ENCODE data around the gene LSM14B.

Gene LSM14B

GRCh38 chr20:62123450-62124118 is 1.3 kb downstream of the LSM14B start:
- no peak for DNase-seq (ENCODE audit: insufficient read length)
- FAIRE-seq = no peak
- TF ChIP-seq POLR2AphosphoS5 (IDR thresholded peaks at IDR 0.05; ENCODE audit: low read depth, low read length) = no peak

DNA sequence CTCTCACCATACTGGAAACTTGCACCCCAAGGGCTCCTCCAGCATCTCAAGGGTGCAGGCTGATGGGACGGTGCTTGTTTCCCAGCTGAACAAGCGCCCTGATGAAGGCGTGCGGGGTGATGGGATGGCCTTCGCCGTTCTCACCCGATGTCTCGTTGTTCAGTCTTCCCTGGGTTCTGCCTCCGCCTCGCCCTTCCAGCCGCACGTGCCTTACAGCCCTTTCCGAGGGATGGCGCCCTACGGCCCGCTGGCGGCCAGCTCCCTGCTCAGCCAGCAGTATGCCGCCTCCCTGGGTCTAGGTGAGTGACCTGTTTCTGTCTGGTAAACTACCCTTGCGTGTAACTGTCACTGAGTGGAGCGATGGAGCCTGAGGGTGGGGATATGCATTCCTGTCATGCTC is 3.9 kb downstream of the LSM14B start:
- FAIRE-seq = no peak
- DNase-seq (ENCODE audit: insufficient read length) = no peak
- no peak for TF ChIP-seq TAF1 (IDR thresholded peaks at IDR 0.05; ENCODE audit: borderline replicate concordance, low read depth, low read length)
- no peak for TF ChIP-seq POLR2AphosphoS5 (IDR thresholded peaks at IDR 0.05; ENCODE audit: low read depth, low read length)
- no peak for TF ChIP-seq POLR2A (IDR thresholded peaks at IDR 0.05; ENCODE audit: low read depth, low read length)

- DNase-seq (ENCODE audit: insufficient read length) (no peak), FAIRE-seq (no peak)
- TF ChIP-seq POLR2AphosphoS5 (IDR thresholded peaks at IDR 0.05; ENCODE audit: low read depth, low read length) = no peak
- no peak for TF ChIP-seq TAF1 (IDR thresholded peaks at IDR 0.05; ENCODE audit: borderline replicate concordance, low read depth, low read length)
- no peak for TF ChIP-seq POLR2A (IDR thresholded peaks at IDR 0.05; ENCODE audit: low read depth, low read length)
Observed at GRCh38 chr20:62127799-62128198, 5.5 kb downstream of the LSM14B start.

DNA sequence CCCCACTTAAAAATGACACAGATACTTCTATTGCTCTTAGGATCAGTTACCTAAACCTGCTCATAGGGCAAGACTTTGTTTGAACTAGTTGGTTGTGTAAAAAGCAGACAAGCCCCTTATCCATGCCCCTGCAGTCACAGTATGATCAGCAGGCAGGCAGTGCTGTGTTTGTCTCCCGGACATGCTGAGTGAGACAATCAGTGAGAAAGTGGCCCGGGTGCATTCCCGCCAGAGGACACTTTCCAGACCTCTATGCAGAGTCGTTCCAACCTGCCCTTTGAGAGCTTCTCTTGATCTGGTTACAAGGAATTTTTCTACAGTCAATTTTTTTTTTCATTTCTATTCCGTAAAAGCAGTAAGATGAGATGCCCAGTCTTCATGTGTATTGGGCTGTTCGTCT is 6.2 kb downstream of the LSM14B start:
- no peak for FAIRE-seq
- TF ChIP-seq POLR2AphosphoS5 (IDR thresholded peaks at IDR 0.05; ENCODE audit: low read depth, low read length) (no peak), POLR2A (IDR thresholded peaks at IDR 0.05; ENCODE audit: low read depth, low read length) (no peak), TAF1 (IDR thresholded peaks at IDR 0.05; ENCODE audit: borderline replicate concordance, low read depth, low read length) (no peak)
- no peak for DNase-seq (ENCODE audit: insufficient read length)

GRCh38 chr20:62129731-62130531 is 7.7 kb downstream of the LSM14B start:
- no peak for FAIRE-seq
- DNase-seq (ENCODE audit: insufficient read length) = no peak
- TF ChIP-seq POLR2A (IDR thresholded peaks at IDR 0.05; ENCODE audit: low read depth, low read length) (no peak), POLR2AphosphoS5 (IDR thresholded peaks at IDR 0.05; ENCODE audit: low read depth, low read length) (no peak), TAF1 (IDR thresholded peaks at IDR 0.05; ENCODE audit: borderline replicate concordance, low read depth, low read length) (no peak)

DNA sequence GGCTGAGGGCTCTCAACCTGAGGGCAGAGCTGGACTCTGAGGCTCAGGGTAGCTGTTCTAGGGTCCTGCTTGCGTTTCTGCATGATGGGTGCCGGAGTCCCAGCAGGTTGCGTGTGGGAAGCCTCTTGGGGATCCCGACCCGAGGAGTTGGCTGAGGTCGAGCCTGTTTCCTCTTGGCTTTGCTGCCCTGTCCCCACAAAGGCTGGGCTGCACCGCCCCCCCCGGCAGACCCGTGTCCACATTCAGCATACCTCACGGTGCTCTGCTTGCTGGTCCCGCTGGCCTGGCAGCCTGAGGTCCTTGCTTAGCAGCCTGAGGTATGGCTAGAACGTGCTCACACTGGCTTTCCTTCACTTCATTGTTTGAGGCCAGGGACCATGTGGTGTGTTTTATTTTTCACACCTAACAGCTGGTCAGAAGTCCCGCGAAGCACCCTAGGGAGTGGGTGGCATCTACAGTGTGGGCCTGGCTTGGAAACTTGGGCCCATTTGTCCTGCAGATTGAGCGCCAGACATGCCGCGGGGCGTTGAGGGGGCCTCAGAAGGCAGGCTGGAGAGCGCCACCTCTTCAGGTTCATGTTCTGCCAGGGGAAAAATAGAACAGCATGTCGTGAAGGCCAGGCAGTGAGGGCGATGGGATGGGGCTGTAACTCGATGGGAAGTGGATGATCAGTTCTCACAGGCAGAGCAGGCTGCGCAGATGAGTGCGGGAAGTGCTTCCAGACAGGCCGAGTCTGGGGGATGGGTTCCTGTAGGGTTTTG is 9.5 kb downstream of the LSM14B start:
- no peak for TF ChIP-seq POLR2AphosphoS5 (IDR thresholded peaks at IDR 0.05; ENCODE audit: low read depth, low read length)
- FAIRE-seq (no peak), DNase-seq (ENCODE audit: insufficient read length) (no peak)

DNA sequence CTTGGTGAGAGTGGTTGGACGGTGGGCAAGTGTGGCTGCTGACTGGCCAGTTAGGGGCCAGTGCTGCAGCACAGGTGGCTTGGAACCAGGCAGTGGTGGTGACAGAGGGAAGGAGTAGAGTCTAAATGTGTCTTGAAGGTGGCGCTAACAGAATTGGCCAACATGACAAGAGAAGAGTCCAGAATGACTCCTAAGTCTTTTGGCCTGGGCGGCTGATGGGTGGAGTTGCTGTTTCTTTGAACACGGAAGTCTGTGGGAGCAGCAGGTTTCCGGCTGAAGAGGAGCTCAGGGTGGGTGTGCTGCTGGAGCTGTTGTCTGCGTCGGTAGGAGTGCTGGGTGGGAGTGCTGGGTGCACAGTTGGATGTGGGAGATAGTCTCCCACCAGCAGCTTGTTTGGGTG is 10.1 kb downstream of the LSM14B start:
- TF ChIP-seq TAF1 (IDR thresholded peaks at IDR 0.05; ENCODE audit: borderline replicate concordance, low read depth, low read length) = no peak
- TF ChIP-seq POLR2AphosphoS5 (IDR thresholded peaks at IDR 0.05; ENCODE audit: low read depth, low read length) = no peak
- no peak for TF ChIP-seq POLR2A (IDR thresholded peaks at IDR 0.05; ENCODE audit: low read depth, low read length)
- no peak for FAIRE-seq

DNA sequence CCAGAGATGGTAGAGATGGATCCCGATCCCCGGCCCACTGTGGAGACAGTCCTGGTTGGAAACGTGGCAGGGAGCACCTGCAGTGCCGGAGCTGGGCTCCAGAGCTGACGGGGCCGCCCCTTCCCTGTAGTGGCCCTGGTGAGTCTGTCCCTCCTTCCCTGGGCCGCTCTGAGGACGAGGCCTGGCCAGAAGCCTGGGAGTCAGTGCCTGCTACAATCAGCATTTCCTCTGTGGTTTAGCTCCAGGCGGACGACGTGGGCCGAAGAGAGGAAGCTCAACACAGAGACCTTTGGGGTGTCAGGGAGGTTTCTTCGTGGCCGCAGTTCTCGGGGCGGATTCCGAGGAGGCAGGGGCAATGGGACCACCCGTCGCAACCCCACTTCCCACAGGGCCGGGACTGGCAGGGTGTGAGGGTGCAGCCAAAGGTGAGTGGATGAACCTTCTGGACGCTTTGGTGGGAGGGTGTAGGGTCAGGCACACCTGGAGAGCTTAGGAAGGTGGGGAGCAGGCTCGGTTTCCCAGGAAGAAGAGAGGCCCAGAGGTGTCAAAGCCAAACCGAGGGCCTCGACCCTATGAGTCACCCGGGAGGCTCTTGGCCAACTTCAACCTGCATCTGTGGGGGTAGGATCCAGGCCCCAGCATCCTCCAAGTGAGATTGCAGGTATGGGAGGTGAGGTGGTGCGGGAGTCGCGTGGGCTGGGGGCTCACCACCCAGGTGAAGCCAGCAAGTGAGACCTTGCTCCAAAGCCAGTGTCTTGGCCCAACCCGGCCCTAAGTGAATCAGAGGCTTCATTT is 11.0 kb downstream of the LSM14B start:
- DNase-seq (ENCODE audit: insufficient read length) (no peak), FAIRE-seq (no peak)
- TF ChIP-seq POLR2A (IDR thresholded peaks at IDR 0.05; ENCODE audit: low read depth, low read length) = no peak
- no peak for TF ChIP-seq TAF1 (IDR thresholded peaks at IDR 0.05; ENCODE audit: borderline replicate concordance, low read depth, low read length)
- TF ChIP-seq POLR2AphosphoS5 (IDR thresholded peaks at IDR 0.05; ENCODE audit: low read depth, low read length) = no peak

More for the DNA sequence above, 10.1 kb downstream of the LSM14B start:
- DNase-seq (ENCODE audit: insufficient read length) = no peak

- FAIRE-seq = no peak
- DNase-seq (ENCODE audit: insufficient read length) = no peak
- TF ChIP-seq TAF1 (IDR thresholded peaks at IDR 0.05; ENCODE audit: borderline replicate concordance, low read depth, low read length) (no peak), POLR2AphosphoS5 (IDR thresholded peaks at IDR 0.05; ENCODE audit: low read depth, low read length) (no peak), POLR2A (IDR thresholded peaks at IDR 0.05; ENCODE audit: low read depth, low read length) (no peak; the same call in 1 of the 2 replicates)
Observed at GRCh38 chr20:62133864-62134263, 11.6 kb downstream of the LSM14B start.

DNA sequence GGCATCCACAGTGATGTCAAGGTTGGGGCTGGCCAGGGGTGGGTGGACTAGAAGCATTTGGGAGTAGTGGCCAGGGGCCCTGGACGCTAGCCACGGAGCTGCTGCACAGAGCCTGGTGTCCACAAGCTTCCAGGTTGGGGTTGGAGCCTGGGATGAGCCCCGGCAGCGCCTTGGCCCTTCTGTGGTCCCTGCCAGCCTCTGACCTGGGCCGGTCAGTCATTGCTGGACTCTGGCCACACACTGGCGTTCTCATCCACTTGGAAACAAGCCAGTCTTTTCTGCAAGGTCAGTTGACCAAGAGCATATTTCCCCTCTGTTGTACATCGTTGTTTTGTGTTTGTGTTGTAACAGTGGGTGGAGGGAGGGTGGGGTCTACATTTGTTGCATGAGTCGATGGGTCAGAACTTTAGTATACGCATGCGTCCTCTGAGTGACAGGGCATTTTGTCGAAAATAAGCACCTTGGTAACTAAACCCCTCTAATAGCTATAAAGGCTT is 12.5 kb downstream of the LSM14B start:
- DNase-seq (ENCODE audit: insufficient read length) (no peak), FAIRE-seq (no peak)
- TF ChIP-seq TAF1 (IDR thresholded peaks at IDR 0.05; ENCODE audit: borderline replicate concordance, low read depth, low read length) (no peak), POLR2AphosphoS5 (IDR thresholded peaks at IDR 0.05; ENCODE audit: low read depth, low read length) (peak; percentile 54), POLR2A (IDR thresholded peaks at IDR 0.05; ENCODE audit: low read depth, low read length) (peak; percentile 59; the same call in 1 of the 2 replicates)
